A375 (cell line): ENCODE results near the gene COQ8A. TPM values are rescaled to one million over a fixed set of nuclear protein-coding genes. Genes with fewer than 3 reads are reported as not detected.

Source experiments
- small RNA-seq: library from RNA; depleted of rRNA; stranded (forward); fragments of <200 nt; gene quantifications from one replicate; pipeline ENCODE3, GENCODE V24; 2014
- total RNA-seq: library from RNA; depleted of rRNA; stranded (reverse); fragments of >200 nt; shearing (Covaris generic); gene quantifications from 2 replicates; pipeline ENCODE4 v1.2.3, GENCODE V29; 2014; rRNA removed

Gene COQ8A
- 36.7 and 47.9 TPM in 2 replicates for total RNA-seq

GRCh38 chr1:226940029-226940805, at the start of gene COQ8A:
TSS of gene COQ8A (plus strand) at chr1:226940294. CDS start at chr1:226961386, 21,092 bp downstream.

Small RNA genes lying within 50 kb of the gene (small RNA-seq; reads per million reads assigned to genes)
- not detected for gene AL353689.1

Other genes starting within 250 kb of the COQ8A start
- gene ITPKB, start 201.0 kb upstream of the COQ8A start, total RNA-seq = 6.0 and 7.2 TPM in 2 replicates
- gene PSEN2, start 69.7 kb upstream of the COQ8A start, total RNA-seq = 25.5 and 26.6 TPM in 2 replicates